HepG2 (cell line): ENCODE data around the gene LZTS2. TPM values are rescaled to one million over a fixed set of nuclear protein-coding genes. Genes with fewer than 3 reads are reported as not detected.

Experiments
- BORCS8-MEF2B ChIP-seq: sonication (generic); formaldehyde crosslinking; IDR thresholded peaks from 2 replicates; pipeline ENCODE4 v1.8.0; 2022; ENCODE audit warnings: mild to moderate bottlenecking, missing genetic modification reagents
- NCOA2 ChIP-seq: sonication (generic); formaldehyde crosslinking; IDR thresholded peaks from 2 replicates; pipeline ENCODE4 v1.8.0; 2022; ENCODE audit warnings: inconsistent platforms
- NR1H2 ChIP-seq: sonication (generic); formaldehyde crosslinking; IDR thresholded peaks from 2 replicates; pipeline ENCODE4 v1.8.1; 2022; ENCODE audit warnings: low read depth, missing genetic modification reagents, borderline replicate concordance
- PATZ1 ChIP-seq: sonication (generic); formaldehyde crosslinking; IDR thresholded peaks from 2 replicates; pipeline ENCODE4 v1.4.0; 2020; ENCODE audit warnings: missing genetic modification reagents
- POLR2AphosphoS5 ChIP-seq: IDR thresholded peaks from 2 replicates; pipeline ENCODE4 v1.6.1; 2012; ENCODE audit warnings: low read depth, low read length
- PRMT3 ChIP-seq: sonication (generic); formaldehyde crosslinking; IDR thresholded peaks from 2 replicates; pipeline ENCODE4 v1.8.1; 2022; ENCODE audit warnings: low read depth, mild to moderate bottlenecking, moderate library complexity, missing genetic modification reagents, borderline replicate concordance
- REXO4 ChIP-seq: sonication (generic); formaldehyde crosslinking; IDR thresholded peaks from 2 replicates; pipeline ENCODE4 v1.8.0; 2022; ENCODE audit warnings: missing genetic modification reagents, mild to moderate bottlenecking, borderline replicate concordance
- RXRB ChIP-seq: IDR thresholded peaks from 2 replicates; pipeline ENCODE4 v1.6.1; 2016; ENCODE audit warnings: borderline replicate concordance, missing genetic modification reagents, missing compliant biosample characterization
- SP1 ChIP-seq, 2 experiments: fragments of 450-650 bp in 1 of 2; sonication (generic) in 1 of 2; formaldehyde crosslinking in 1 of 2; IDR thresholded peaks; 2 replicates each; pipeline versions ENCODE4 v1.4.0 to v1.6.1; 2016 to 2020; ENCODE audit warnings: missing genetic modification reagents in 1 of 2
- TCF12 ChIP-seq, 2 experiments: fragments of 450-650 bp in 1 of 2; sonication (generic) in 1 of 2; formaldehyde crosslinking in 1 of 2; IDR thresholded peaks; 2 replicates each; pipeline versions ENCODE4 v1.6.1 to v1.8.0; 2017 to 2022; ENCODE audit warnings: antibody characterized with exemption in 1 of 2, mild to moderate bottlenecking in 1 of 2, missing genetic modification reagents in 1 of 2, moderate library complexity in 1 of 2
- ZMAT3 ChIP-seq: sonication (generic); formaldehyde crosslinking; conservative IDR thresholded peaks from 2 replicates; pipeline ENCODE4 v1.7.0; 2021; ENCODE audit warnings: missing genetic modification reagents
- ZNF24 ChIP-seq: fragments of 450-650 bp; IDR thresholded peaks from 2 replicates; pipeline ENCODE4 v1.6.1; 2017; ENCODE audit warnings: antibody characterized with exemption, mild to moderate bottlenecking
- ZNF326 ChIP-seq: sonication (generic); formaldehyde crosslinking; IDR thresholded peaks from 2 replicates; pipeline ENCODE4 v1.4.0; 2020; ENCODE audit warnings: missing genetic modification reagents, borderline replicate concordance
- ZNF451 ChIP-seq: sonication (generic); formaldehyde crosslinking; IDR thresholded peaks from 2 replicates; pipeline ENCODE4 v1.5.0; 2020; ENCODE audit warnings: mild to moderate bottlenecking, missing genetic modification reagents
- ZNF572 ChIP-seq: sonication (generic); formaldehyde crosslinking; IDR thresholded peaks from 2 replicates; pipeline ENCODE4 v1.5.1; 2020; ENCODE audit warnings: mild to moderate bottlenecking, missing genetic modification reagents
- ZNF670 ChIP-seq: sonication (generic); formaldehyde crosslinking; IDR thresholded peaks from 2 replicates; pipeline ENCODE4 v1.8.0; 2022; ENCODE audit warnings: mild to moderate bottlenecking, missing genetic modification reagents, borderline replicate concordance
- polyA plus RNA-seq, 8 experiments: library from polyadenylated mRNA; depleted of rRNA in 3 of 8; stranded (reverse) in 7 of 8; unstranded in 1 of 8; fragments of >200 nt; fragmentation: Illumina TruSeq in 4 of 8; extraction: Trizol in 4 of 8; gene quantifications; 2 replicates each; pipeline versions ENCODE4 v1.2.1 to v1.2.3, GENCODE V29; 2011 to 2016; ENCODE audit warnings: low read depth in 4 of 8, missing spikeins in 1 of 8, mixed read lengths in 1 of 8; ENCODE audit not compliant: insufficient read depth in 1 of 8
- total RNA-seq, 5 experiments: library from RNA; depleted of rRNA; stranded (reverse); fragments of >200 nt; fragmentation: Illumina TruSeq; extraction: Trizol; gene quantifications; 2 replicates each; pipeline ENCODE4 v1.2.3, GENCODE V29; 2016; ENCODE audit warnings: low read depth in 1 of 5
- TF ChIP-seq, protein P1 (sequence below): sonication (generic); formaldehyde crosslinking; IDR thresholded peaks from 2 replicates; pipeline ENCODE4 v1.5.0; 2020; ENCODE audit warnings: mild to moderate bottlenecking, missing genetic modification reagents, borderline replicate concordance
- TF ChIP-seq, protein P2 (sequence below): sonication (generic); formaldehyde crosslinking; IDR thresholded peaks from 2 replicates; pipeline ENCODE4 v1.9.0; 2022; ENCODE audit warnings: missing genetic modification reagents, mild to moderate bottlenecking, borderline replicate concordance

Gene LZTS2
- total and polyA plus RNA-seq, 2 of the 13 experiments (the other 11 are each of a cell fraction or from before 2014, with no cell fraction given): 43.6 to 65.6 TPM

GRCh38 chr10:100969187-100970075 is 30.2 kb upstream of the LZTS2 start, which contains the start of gene SEMA4G (continued):
- TF ChIP-seq NR1H2 (peak; percentile 30), TCF12 (IDR thresholded peaks at IDR 0.05) (no peak), TCF12 (CRISPR knock-in tag; IDR thresholded peaks at IDR 0.05) (peak; percentile 69), PATZ1 (peak; percentile 91), ZNF24 (no peak), ZNF326 (CRISPR knock-in tag) (no peak), NCOA2 (CRISPR knock-in tag) (no peak), RXRB (CRISPR knock-in tag) (peak; percentile 23), REXO4 (CRISPR knock-in tag) (no peak), ZNF670 (peak; percentile 68), SP1 (IDR thresholded peaks at IDR 0.05) (no peak), SP1 (CRISPR knock-in tag; IDR thresholded peaks at IDR 0.05) (peak; percentile 1; the same call in 1 of the 2 replicates), ZNF451 (peak; percentile 17; the same call in 1 of the 2 replicates), POLR2AphosphoS5 (peak; percentile 56; the same call in 1 of the 2 replicates), PRMT3 (0 out of 2 replicates have a peak, but pooled peaks have one; percentile 22), ZMAT3 (CRISPR knock-in tag) (peak; percentile 78; the same call in 1 of the 2 replicates), ZNF572 (CRISPR knock-in tag) (peak; percentile 84), BORCS8-MEF2B (CRISPR knock-in tag) (0 out of 2 replicates have a peak, but pooled peaks have one; percentile 51)
- TF ChIP-seq, protein P1, sequence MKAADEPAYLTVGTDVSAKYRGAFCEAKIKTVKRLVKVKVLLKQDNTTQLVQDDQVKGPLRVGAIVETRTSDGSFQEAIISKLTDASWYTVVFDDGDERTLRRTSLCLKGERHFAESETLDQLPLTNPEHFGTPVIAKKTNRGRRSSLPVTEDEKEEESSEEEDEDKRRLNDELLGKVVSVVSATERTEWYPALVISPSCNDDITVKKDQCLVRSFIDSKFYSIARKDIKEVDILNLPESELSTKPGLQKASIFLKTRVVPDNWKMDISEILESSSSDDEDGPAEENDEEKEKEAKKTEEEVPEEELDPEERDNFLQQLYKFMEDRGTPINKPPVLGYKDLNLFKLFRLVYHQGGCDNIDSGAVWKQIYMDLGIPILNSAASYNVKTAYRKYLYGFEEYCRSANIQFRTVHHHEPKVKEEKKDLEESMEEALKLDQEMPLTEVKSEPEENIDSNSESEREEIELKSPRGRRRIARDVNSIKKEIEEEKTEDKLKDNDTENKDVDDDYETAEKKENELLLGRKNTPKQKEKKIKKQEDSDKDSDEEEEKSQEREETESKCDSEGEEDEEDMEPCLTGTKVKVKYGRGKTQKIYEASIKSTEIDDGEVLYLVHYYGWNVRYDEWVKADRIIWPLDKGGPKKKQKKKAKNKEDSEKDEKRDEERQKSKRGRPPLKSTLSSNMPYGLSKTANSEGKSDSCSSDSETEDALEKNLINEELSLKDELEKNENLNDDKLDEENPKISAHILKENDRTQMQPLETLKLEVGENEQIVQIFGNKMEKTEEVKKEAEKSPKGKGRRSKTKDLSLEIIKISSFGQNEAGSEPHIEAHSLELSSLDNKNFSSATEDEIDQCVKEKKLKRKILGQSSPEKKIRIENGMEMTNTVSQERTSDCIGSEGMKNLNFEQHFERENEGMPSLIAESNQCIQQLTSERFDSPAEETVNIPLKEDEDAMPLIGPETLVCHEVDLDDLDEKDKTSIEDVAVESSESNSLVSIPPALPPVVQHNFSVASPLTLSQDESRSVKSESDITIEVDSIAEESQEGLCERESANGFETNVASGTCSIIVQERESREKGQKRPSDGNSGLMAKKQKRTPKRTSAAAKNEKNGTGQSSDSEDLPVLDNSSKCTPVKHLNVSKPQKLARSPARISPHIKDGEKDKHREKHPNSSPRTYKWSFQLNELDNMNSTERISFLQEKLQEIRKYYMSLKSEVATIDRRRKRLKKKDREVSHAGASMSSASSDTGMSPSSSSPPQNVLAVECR (CRISPR knock-in tag): peak; percentile 62
- TF ChIP-seq, protein P2, sequence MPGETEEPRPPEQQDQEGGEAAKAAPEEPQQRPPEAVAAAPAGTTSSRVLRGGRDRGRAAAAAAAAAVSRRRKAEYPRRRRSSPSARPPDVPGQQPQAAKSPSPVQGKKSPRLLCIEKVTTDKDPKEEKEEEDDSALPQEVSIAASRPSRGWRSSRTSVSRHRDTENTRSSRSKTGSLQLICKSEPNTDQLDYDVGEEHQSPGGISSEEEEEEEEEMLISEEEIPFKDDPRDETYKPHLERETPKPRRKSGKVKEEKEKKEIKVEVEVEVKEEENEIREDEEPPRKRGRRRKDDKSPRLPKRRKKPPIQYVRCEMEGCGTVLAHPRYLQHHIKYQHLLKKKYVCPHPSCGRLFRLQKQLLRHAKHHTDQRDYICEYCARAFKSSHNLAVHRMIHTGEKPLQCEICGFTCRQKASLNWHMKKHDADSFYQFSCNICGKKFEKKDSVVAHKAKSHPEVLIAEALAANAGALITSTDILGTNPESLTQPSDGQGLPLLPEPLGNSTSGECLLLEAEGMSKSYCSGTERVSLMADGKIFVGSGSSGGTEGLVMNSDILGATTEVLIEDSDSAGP (CRISPR knock-in tag): peak; percentile 56; the same call in 1 of the 2 replicates
